IMR-90 (cell line): ENCODE measurements around the gene UCKL1. TPM values are rescaled to one million over a fixed set of nuclear protein-coding genes. Genes with fewer than 3 reads are reported as not detected.

Experiments used
- ATAC-seq: fragments of 200-7000 bp; cut with Tn5 transposase; 2 replicates; pipeline ENCODE4 v1.9.1; 2020; ENCODE audit warnings: low read depth, mild to moderate bottlenecking, moderate library complexity
- BruUV-seq: library from RNA; stranded (reverse); fragments of 400-500 nt; replicated peaks from 2 replicates; lab custom pipeline; 2021; lab: Mats Ljungman, UMichigan
- CTCF ChIA-PET: fragments of 300-600 bp; formaldehyde crosslinking; extraction: SDS; loops from one replicate; lab custom pipeline; 2021; ENCODE audit warnings: antibody characterized with exemption; lab: Yijun Ruan, JAX
- POLR2A ChIA-PET: fragments of 300-600 bp; sonication (Branson Sonifier 250); formaldehyde crosslinking; loops from one replicate; lab custom pipeline; 2022; ENCODE audit warnings: antibody characterized with exemption; ENCODE audit not compliant: unreplicated experiment; lab: Charles Lee
- DNase-seq: peaks from one replicate; pipeline ENCODE4 v3.0.0; 2013
- H2AFZ ChIP-seq: replicated peaks from 2 replicates; pipeline ENCODE3; 2013; ENCODE audit warnings: low read length, mild to moderate bottlenecking; ENCODE audit not compliant: poor library complexity
- H2AK5ac ChIP-seq: 2 replicates; pipeline ENCODE4 v1.6.1; 2013; ENCODE audit warnings: low read depth, low read length, inconsistent platforms
- H2AK9ac ChIP-seq: replicated peaks from 2 replicates; pipeline ENCODE3; 2013; ENCODE audit warnings: mild to moderate bottlenecking, low read depth, low read length, moderate library complexity; ENCODE audit not compliant: poor library complexity
- H2BK120ac ChIP-seq: 2 replicates; pipeline ENCODE4 v1.6.1; 2013; ENCODE audit warnings: low read depth, low read length, inconsistent platforms
- H2BK15ac ChIP-seq: 3 replicates; pipeline ENCODE4 v1.6.1; 2013; ENCODE audit warnings: low read depth, low read length, inconsistent platforms
- H2BK20ac ChIP-seq: 2 replicates; pipeline ENCODE4 v1.6.1; 2013; ENCODE audit warnings: low read depth, mild to moderate bottlenecking, inconsistent platforms, low read length, moderate library complexity
- H2BK5ac ChIP-seq: 2 replicates; pipeline ENCODE4 v1.6.1; 2013; ENCODE audit warnings: mild to moderate bottlenecking, low read depth, low read length, inconsistent platforms; ENCODE audit not compliant: poor library complexity, severe bottlenecking
- H3K14ac ChIP-seq: replicated peaks from 2 replicates; pipeline ENCODE4 v1.6.1; 2013; ENCODE audit warnings: low read depth, low read length, inconsistent platforms
- H3K18ac ChIP-seq: 2 replicates; pipeline ENCODE4 v1.6.1; 2013; ENCODE audit warnings: low read depth, low read length, control low read depth
- H3K23ac ChIP-seq: 2 replicates; pipeline ENCODE4 v1.6.1; 2013; ENCODE audit warnings: low read depth, low read length, inconsistent platforms
- H3K27ac ChIP-seq: 2 replicates; pipeline ENCODE4 v1.5.1; 2013; ENCODE audit warnings: mild to moderate bottlenecking, control low read depth, low read length; ENCODE audit not compliant: insufficient read depth
- H3K27me3 ChIP-seq: 2 replicates; pipeline ENCODE4 v1.6.1; 2013; ENCODE audit warnings: low read length; ENCODE audit not compliant: control insufficient read depth, insufficient read depth
- H3K36me3 ChIP-seq: 2 replicates; pipeline ENCODE4 v1.6.1; 2013; ENCODE audit warnings: low read length, mixed read lengths; ENCODE audit not compliant: control insufficient read depth, insufficient read depth
- H3K4ac ChIP-seq: 2 replicates; pipeline ENCODE4 v1.6.1; 2013; ENCODE audit warnings: low read depth, low read length, inconsistent platforms
- H3K4me1 ChIP-seq: 2 replicates; pipeline ENCODE4 v1.6.1; 2013; ENCODE audit warnings: low read length, mixed read lengths; ENCODE audit not compliant: control insufficient read depth, insufficient read depth
- H3K4me2 ChIP-seq: 2 replicates; pipeline ENCODE4 v1.6.1; 2013; ENCODE audit warnings: low read depth, mild to moderate bottlenecking, control low read depth, low read length, moderate library complexity
- H3K4me3 ChIP-seq: 2 replicates; pipeline ENCODE4 v1.5.1; 2013; ENCODE audit warnings: low read depth, mild to moderate bottlenecking, control low read depth, low read length, moderate library complexity; ENCODE audit not compliant: insufficient read depth
- H3K56ac ChIP-seq: 2 replicates; pipeline ENCODE4 v1.6.1; 2013; ENCODE audit warnings: low read length, inconsistent platforms; ENCODE audit not compliant: insufficient read depth; ENCODE audit errors: extremely low read depth
- H3K79me1 ChIP-seq, 2 experiments: 2 replicates each; pipeline ENCODE4 v1.6.1; 2013; ENCODE audit warnings: low read length in 2 of 2, inconsistent platforms in 1 of 2, low read depth in 1 of 2
- H3K9ac ChIP-seq: 2 replicates; pipeline ENCODE4 v1.6.1; 2013; ENCODE audit warnings: low read depth, low read length, control low read depth
- H3K9me1 ChIP-seq: 2 replicates; pipeline ENCODE4 v1.6.1; 2013; ENCODE audit warnings: low read length, inconsistent platforms; ENCODE audit not compliant: insufficient read depth
- H3K9me3 ChIP-seq: 2 replicates; pipeline ENCODE4 v1.6.1; 2013; ENCODE audit warnings: low read length; ENCODE audit not compliant: control insufficient read depth, insufficient read depth
- H4K20me1 ChIP-seq: 2 replicates; pipeline ENCODE4 v1.6.1; 2013; ENCODE audit warnings: low read length, inconsistent platforms; ENCODE audit not compliant: insufficient read depth
- H4K5ac ChIP-seq: 2 replicates; pipeline ENCODE4 v1.6.1; 2013; ENCODE audit warnings: mild to moderate bottlenecking, low read depth, low read length, control low read depth
- H4K8ac ChIP-seq, 2 experiments: 2 replicates each; pipeline ENCODE4 v1.6.1; 2013; ENCODE audit warnings: low read depth in 2 of 2, low read length in 2 of 2, control low read depth in 1 of 2, inconsistent platforms in 1 of 2
- H4K91ac ChIP-seq: 2 replicates; pipeline ENCODE4 v1.6.1; 2013; ENCODE audit warnings: low read depth, low read length, inconsistent platforms; ENCODE audit not compliant: insufficient read depth
- BHLHE40 ChIP-seq: fragments of 150-350 bp; IDR thresholded peaks from 2 replicates; pipeline ENCODE4 v1.6.1; 2016; ENCODE audit warnings: mild to moderate bottlenecking, low read depth, low read length
- CTCF ChIP-seq: conservative IDR thresholded peaks from 2 replicates; pipeline ENCODE4 v1.5.1; 2012; ENCODE audit warnings: mild to moderate bottlenecking, low read depth, low read length, improper control_type of control experiment
- FOS ChIP-seq: fragments of 150-350 bp; IDR thresholded peaks from 2 replicates; pipeline ENCODE4 v1.6.1; 2016; ENCODE audit warnings: low read depth, low read length
- MAFK ChIP-seq: IDR thresholded peaks from 2 replicates; pipeline ENCODE4 v1.6.1; 2012; ENCODE audit warnings: low read depth, low read length, improper control_type of control experiment
- MAZ ChIP-seq: IDR thresholded peaks from 2 replicates; pipeline ENCODE4 v1.6.1; 2012; ENCODE audit warnings: low read depth, mild to moderate bottlenecking, low read length, improper control_type of control experiment, moderate library complexity, borderline replicate concordance
- MXI1 ChIP-seq: IDR thresholded peaks from 2 replicates; pipeline ENCODE4 v1.6.1; 2012; ENCODE audit warnings: low read depth, mild to moderate bottlenecking, low read length, moderate library complexity, borderline replicate concordance
- NFE2L2 ChIP-seq: fragments of 150-350 bp; IDR thresholded peaks from 2 replicates; pipeline ENCODE4 v1.6.1; 2016; ENCODE audit warnings: low read depth, mild to moderate bottlenecking, low read length
- POLR2A ChIP-seq: IDR thresholded peaks from 2 replicates; pipeline ENCODE4 v1.6.1; 2012; ENCODE audit warnings: mild to moderate bottlenecking, low read depth, low read length
- RCOR1 ChIP-seq: IDR thresholded peaks from 2 replicates; pipeline ENCODE4 v1.6.1; 2012; ENCODE audit warnings: mild to moderate bottlenecking, low read length, improper control_type of control experiment; ENCODE audit not compliant: insufficient replicate concordance
- USF2 ChIP-seq: fragments of 150-350 bp; IDR thresholded peaks from 2 replicates; pipeline ENCODE4 v1.6.1; 2017; ENCODE audit warnings: mild to moderate bottlenecking, antibody characterized with exemption, low read length, low read depth
- WGBS, 2 experiments: methylation state at CpG; one replicate each; pipeline versions ENCODE4 v1.1.5 to v1.1.7; 2013; ENCODE audit warnings: missing lambda C conversion rate in 2 of 2; ENCODE audit not compliant: insufficient read length in 1 of 2; ENCODE audit errors: extremely low coverage in 2 of 2; 5-methylcytosine and 5-hydroxymethylcytosine counted together
- dilution Hi-C: fragments of 300-500 bp; cut with HindIII; formaldehyde crosslinking; loops from one replicate; pipeline ENCODE4 v1.14.3; 2018; ENCODE audit warnings: low sequenced_read_pairs; ENCODE audit not compliant: unreplicated experiment
- in situ Hi-C: fragments of 300-500 bp; cut with MboI; formaldehyde crosslinking; loops from 3 replicates; pipeline ENCODE4 v1.14.3; 2019; ENCODE audit warnings: low sequenced_read_pairs, inconsistent platforms, mixed read lengths
- intact Hi-C: fragments of 100-400 bp; cut with micrococcal nuclease; formaldehyde crosslinking; loops from 2 replicates; pipeline ENCODE4 v1.10.0; 2022
- polyA plus RNA-seq, 3 experiments: library from polyadenylated mRNA; depleted of rRNA; stranded (reverse); fragments of >200 nt; gene quantifications; 2 replicates each; pipeline ENCODE4 v1.2.3, GENCODE V29; 2012; ENCODE audit warnings: low replicate concordance in 1 of 3
- total RNA-seq: library from RNA; depleted of rRNA; stranded (reverse); fragments of >200 nt; gene quantifications from 2 replicates; pipeline ENCODE4 v1.2.3, GENCODE V29; 2012

The UCKL1 gene
- total and polyA plus RNA-seq, 2 of the 4 experiments (the other 2 are of a cell fraction): 16.7 to 54.7 TPM

- no peak for ATAC-seq
- no peak overlapping the region for H3K27ac ChIP-seq
- POLR2A ChIA-PET: no interaction called here
- dilution Hi-C loops (no loop called here), intact Hi-C loops (loop anchor here (5.0 kb wide), 1 partner anchor 196 kb away; no protein-coding TSS in a partner anchor), in situ Hi-C loops (loop anchor here (10.0 kb wide), 1 partner anchor 438 kb away; the partner anchor contains the start of gene PTK6)
- H2AFZ ChIP-seq: peak overlapping the region; percentile 99
- no TSS peak for BruUV-seq
- no peak overlapping the region for H2BK120ac ChIP-seq
- no CpG with 5 or more reads among the region's 3 CpGs for WGBS, 2 experiments
- H3K56ac ChIP-seq: no peak overlapping the region
- peak overlapping the region; percentile 70 for H2AK9ac ChIP-seq
- peaks cover 25% of the 10 kb centered on the region for H3K4me1 ChIP-seq
- no peak overlapping the region for H3K9ac ChIP-seq
- H4K20me1 ChIP-seq: no peaks in the 10 kb centered on the region
- H2BK15ac ChIP-seq: no peak overlapping the region
- H2BK20ac ChIP-seq: no peak overlapping the region
- H3K14ac ChIP-seq: no peak overlapping the region
- H3K4ac ChIP-seq: peak overlapping the region; percentile 32; the same call in 1 of the 2 replicates
- no peak overlapping the region for H3K18ac ChIP-seq
- no peak for DNase-seq
- H3K36me3 ChIP-seq: no peaks in the 10 kb centered on the region
- no peak overlapping the region for H4K5ac ChIP-seq
- H2AK5ac ChIP-seq: peak overlapping the region; percentile 62
- no peak for TF ChIP-seq MXI1
- TF ChIP-seq MAFK: no peak
- no peak for TF ChIP-seq USF2
- TF ChIP-seq BHLHE40: no peak
- TF ChIP-seq CTCF: no peak
- TF ChIP-seq NFE2L2: no peak
- TF ChIP-seq POLR2A: no peak
- no peak for TF ChIP-seq FOS
- no peak for TF ChIP-seq MAZ
- no peak for TF ChIP-seq RCOR1
- no peak overlapping the region for H3K4me3 ChIP-seq
- CTCF ChIA-PET: interaction anchor here (0.7 kb wide), 1 partner anchor 16 kb away, joined by 3 read pairs; the partner anchor contains the start of gene UCKL1
- H2BK5ac ChIP-seq: no peak overlapping the region
- no peaks in the 10 kb centered on the region for H3K27me3 ChIP-seq
- peaks cover 14% of the 10 kb centered on the region; the same call in 1 of the 2 replicates for H3K9me1 ChIP-seq
- H3K23ac ChIP-seq: no peak overlapping the region
- H4K91ac ChIP-seq: no peak overlapping the region
- peak overlapping the region in 1 of 2 experiments; percentile 79; a peak in 1 of 4 replicates for H4K8ac ChIP-seq
- H3K4me2 ChIP-seq: no peak overlapping the region
- no peaks in the 10 kb centered on the region for H3K9me3 ChIP-seq
- peaks cover 10 to 11% of the 10 kb centered on the region in 2 experiments; a peak in 3 of 4 replicates for H3K79me1 ChIP-seq
These were observed 16.9 kb upstream of the UCKL1 start for GRCh38 chr20:63973160-63973479.
